Thoracic aorta (tissue), 2 donors: ENCODE measurements around the gene KLHL13. TPM values are rescaled to one million over a fixed set of nuclear protein-coding genes. Genes with fewer than 3 reads are reported as not detected.
"Not testable (repeated sequence)": the region's sequence is repeated elsewhere in the genome, so short reads cannot be mapped to it uniquely, and the experiment has no call there.

Source experiments
- ATAC-seq: fragments of 150-250 bp; one replicate; pipeline ENCODE4 v1.8.0; 2017; ENCODE audit warnings: low read depth; ENCODE audit not compliant: insufficient number of reproducible peaks, low FRiP score
- DNase-seq: peaks from one replicate; pipeline ENCODE4 v3.0.0-alpha.2; 2020; ENCODE audit warnings: low spot score
- H3K27ac ChIP-seq, 2 donors: fragments of 200-600 bp; sonication (generic); 1 replicate in 1 of 2; 2 replicates in 1 of 2; pipeline ENCODE4 v1.5.1; 2016; ENCODE audit warnings: mild to moderate bottlenecking in 2 of 2, moderate library complexity in 2 of 2
- H3K27me3 ChIP-seq: fragments of 200-600 bp; sonication (generic); replicated peaks from 2 replicates; pipeline ENCODE4 v1.6.0; 2016; ENCODE audit warnings: mild to moderate bottlenecking; ENCODE audit not compliant: insufficient read depth
- H3K36me3 ChIP-seq: fragments of 200-600 bp; sonication (generic); one replicate; pipeline ENCODE4 v1.5.1; 2016
- H3K4me1 ChIP-seq, 2 donors: fragments of 200-600 bp; sonication (generic); 1 replicate in 1 of 2; 2 replicates in 1 of 2; pipeline versions ENCODE4 v1.5.1 to v1.6.0; 2016; ENCODE audit warnings: low read depth in 2 of 2, mild to moderate bottlenecking in 1 of 2; ENCODE audit not compliant: control insufficient read depth in 1 of 2
- H3K4me3 ChIP-seq: fragments of 200-600 bp; sonication (generic); 2 replicates; pipeline ENCODE4 v1.5.1; 2016; ENCODE audit warnings: mild to moderate bottlenecking
- H3K9me3 ChIP-seq: fragments of 200-600 bp; sonication (generic); 2 replicates; pipeline ENCODE4 v1.5.1; 2016
- CTCF ChIP-seq: fragments of 200-600 bp; sonication (generic); IDR thresholded peaks from one replicate; pipeline ENCODE4 v1.5.1; 2019; ENCODE audit warnings: antibody characterized with exemption
- total RNA-seq, 2 donors: library from RNA; depleted of rRNA; stranded (reverse); fragments of >200 nt; gene quantifications; one replicate each; pipeline versions ENCODE4 v1.1.0 to v1.2.3, GENCODE V29; 2016

Gene KLHL13
- total RNA-seq, 2 donors from 2014 or later = 1.4 to 9.7 TPM

GRCh38 chrX:118129681-118130080, 13.1 kb upstream of the KLHL13 start:
- no peak for ATAC-seq
- Histone ChIP-seq H3K27me3 (no peaks in the 10 kb centered on the region), H3K9me3 (no peaks in the 10 kb centered on the region), H3K27ac (no peak overlapping the region), H3K4me3 (no peak overlapping the region), H3K4me1 (no peaks in the 10 kb centered on the region), H3K36me3 (no peaks in the 10 kb centered on the region)
- no peak for TF ChIP-seq CTCF
- no peak for DNase-seq

GRCh38 chrX:118128724-118129123, 12.1 kb upstream of the KLHL13 start:
- no peak for ATAC-seq
- H3K27ac ChIP-seq = no peak overlapping the region

GRCh38 chrX:118126286-118126685, 9.7 kb upstream of the KLHL13 start:
- no peak for TF ChIP-seq CTCF
- no peaks in the 10 kb centered on the region for H3K27me3 ChIP-seq
- H3K27ac ChIP-seq = no peak overlapping the region
- DNase-seq (no peak), ATAC-seq (no peak)
- H3K4me3 ChIP-seq = no peak overlapping the region
- no peaks in the 10 kb centered on the region for H3K9me3 ChIP-seq
- no peaks in the 10 kb centered on the region for H3K36me3 ChIP-seq
- no peaks in the 10 kb centered on the region for H3K4me1 ChIP-seq

More at GRCh38 chrX:118128724-118129123, 12.1 kb upstream of the KLHL13 start:
- no peak for TF ChIP-seq CTCF
- no peak overlapping the region for H3K4me3 ChIP-seq
- no peaks in the 10 kb centered on the region for H3K36me3 ChIP-seq
- no peaks in the 10 kb centered on the region for H3K9me3 ChIP-seq
- DNase-seq = no peak
- no peaks in the 10 kb centered on the region for H3K27me3 ChIP-seq
- H3K4me1 ChIP-seq = no peaks in the 10 kb centered on the region

GRCh38 chrX:118124243-118124642, 7.6 kb upstream of the KLHL13 start:
- not testable (repeated sequence) for H3K27me3 ChIP-seq

GRCh38 chrX:118117741-118118140, 1.1 kb upstream of the KLHL13 start:
- DNase-seq (no peak), ATAC-seq (no peak)
- no peaks in the 10 kb centered on the region for H3K36me3 ChIP-seq
- TF ChIP-seq CTCF = no peak
- H3K4me3 ChIP-seq = peak overlapping the region; percentile 80
- H3K27ac ChIP-seq = peak overlapping the region in 1 of 2 donors; percentile 63
- H3K9me3 ChIP-seq = no peaks in the 10 kb centered on the region
- no peaks in the 10 kb centered on the region for H3K27me3 ChIP-seq
- H3K4me1 ChIP-seq = peaks cover 0 to 5% of the 10 kb centered on the region in 2 donors

More at GRCh38 chrX:118124243-118124642, 7.6 kb upstream of the KLHL13 start:
- not testable (repeated sequence) for H3K4me3 ChIP-seq, ATAC-seq, H3K9me3 ChIP-seq, H3K27ac ChIP-seq, DNase-seq, H3K4me1 ChIP-seq, H3K36me3 ChIP-seq
